Hematopoietic multipotent progenitor cell treated with erythropoietin and hydrocortisone succinate and interleukin-3 and kit ligand, for 8 days (in vitro differentiated cells): Measurements from ENCODE around the gene NRTN.

Experiments used
- DNase-seq: peaks from one replicate; pipeline ENCODE4 v3.0.0-alpha.2; 2015

NRTN gene

GRCh38 chr19:5790559-5791520 lies 14.0 kb upstream of the NRTN start, which contains the start of gene DUS3L:
TSS of gene DUS3L (minus strand) at chr19:5791163. CDS start at chr19:5791141, 22 bp downstream.
- peak; percentile 98 for DNase-seq

DNA sequence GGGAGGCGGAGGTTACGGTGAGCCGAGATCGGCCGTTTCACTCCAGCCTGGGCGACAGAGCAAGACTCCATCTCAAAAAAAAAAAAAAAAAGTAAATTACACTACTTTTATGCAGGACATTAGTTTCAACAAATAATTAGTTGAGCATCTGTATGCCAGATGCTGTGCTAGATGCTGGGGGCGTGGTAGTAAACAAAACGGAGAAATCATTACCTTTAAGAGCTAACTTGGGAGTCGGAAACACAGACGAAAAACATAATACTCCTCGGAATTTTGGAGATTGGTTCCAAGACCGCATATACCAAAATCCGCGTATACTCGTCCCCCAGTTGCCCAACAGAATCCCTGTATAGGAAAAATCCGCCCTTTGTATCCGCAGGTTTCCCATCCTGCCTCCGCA lies 12.6 kb upstream of the NRTN start:
- DNase-seq, result no peak

- DNase-seq, result no peak
Observed at GRCh38 chr19:5793188-5793587, 11.7 kb upstream of the NRTN start.

GRCh38 chr19:5795382-5795919 lies 9.4 kb upstream of the NRTN start:
- no peak for DNase-seq

GRCh38 chr19:5798244-5798643 lies 6.6 kb upstream of the NRTN start:
- DNase-seq, result no peak

DNA sequence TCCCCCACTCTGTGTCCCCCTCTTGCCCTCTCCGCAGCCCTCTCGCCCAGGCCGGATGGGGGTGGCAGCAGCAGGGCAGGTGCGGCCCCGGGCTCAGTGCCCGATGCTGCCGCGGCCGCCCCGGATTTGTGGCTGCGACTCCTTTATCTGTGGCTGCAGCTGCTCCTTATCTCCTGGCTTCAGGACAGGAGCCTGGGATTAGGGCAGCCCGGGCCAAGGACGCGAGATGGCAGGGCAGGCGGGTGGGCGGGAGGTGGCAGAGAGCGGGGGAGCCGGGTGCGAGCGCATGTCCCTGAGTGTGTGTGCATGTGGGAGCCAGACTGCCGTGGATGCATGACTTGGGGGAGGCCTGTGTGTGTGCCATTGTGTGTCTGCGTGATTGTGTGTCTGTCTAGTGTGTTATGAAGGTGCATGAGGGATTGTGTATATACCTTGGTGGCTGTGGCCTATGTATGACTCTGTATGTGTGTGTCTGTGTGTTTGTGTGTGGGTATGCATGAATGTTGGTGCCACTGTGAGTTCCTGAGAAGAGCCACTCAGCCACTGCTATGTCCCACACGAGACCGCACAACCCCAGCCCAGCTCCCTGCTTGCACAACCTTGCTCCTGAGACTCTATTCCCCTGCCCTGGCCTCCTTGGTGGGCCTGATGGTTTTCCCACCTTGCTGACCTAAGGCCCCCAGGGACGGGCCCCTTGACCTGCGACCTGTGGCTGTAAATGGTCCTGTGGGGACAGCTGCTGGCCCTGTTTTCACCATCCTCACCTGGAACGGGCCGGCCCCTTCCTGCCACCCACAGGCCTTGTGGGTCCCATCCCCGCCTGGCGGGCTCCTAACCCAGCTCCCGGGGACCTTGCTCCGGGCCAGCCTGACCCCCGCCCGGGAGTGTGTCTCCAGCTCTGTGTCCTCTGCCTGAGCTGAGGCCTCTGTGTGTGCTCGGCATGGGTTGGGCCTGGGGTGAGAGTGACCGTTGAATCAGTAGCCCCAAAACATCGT lies 5.3 kb upstream of the NRTN start:
- peak; percentile 98 for DNase-seq

DNA sequence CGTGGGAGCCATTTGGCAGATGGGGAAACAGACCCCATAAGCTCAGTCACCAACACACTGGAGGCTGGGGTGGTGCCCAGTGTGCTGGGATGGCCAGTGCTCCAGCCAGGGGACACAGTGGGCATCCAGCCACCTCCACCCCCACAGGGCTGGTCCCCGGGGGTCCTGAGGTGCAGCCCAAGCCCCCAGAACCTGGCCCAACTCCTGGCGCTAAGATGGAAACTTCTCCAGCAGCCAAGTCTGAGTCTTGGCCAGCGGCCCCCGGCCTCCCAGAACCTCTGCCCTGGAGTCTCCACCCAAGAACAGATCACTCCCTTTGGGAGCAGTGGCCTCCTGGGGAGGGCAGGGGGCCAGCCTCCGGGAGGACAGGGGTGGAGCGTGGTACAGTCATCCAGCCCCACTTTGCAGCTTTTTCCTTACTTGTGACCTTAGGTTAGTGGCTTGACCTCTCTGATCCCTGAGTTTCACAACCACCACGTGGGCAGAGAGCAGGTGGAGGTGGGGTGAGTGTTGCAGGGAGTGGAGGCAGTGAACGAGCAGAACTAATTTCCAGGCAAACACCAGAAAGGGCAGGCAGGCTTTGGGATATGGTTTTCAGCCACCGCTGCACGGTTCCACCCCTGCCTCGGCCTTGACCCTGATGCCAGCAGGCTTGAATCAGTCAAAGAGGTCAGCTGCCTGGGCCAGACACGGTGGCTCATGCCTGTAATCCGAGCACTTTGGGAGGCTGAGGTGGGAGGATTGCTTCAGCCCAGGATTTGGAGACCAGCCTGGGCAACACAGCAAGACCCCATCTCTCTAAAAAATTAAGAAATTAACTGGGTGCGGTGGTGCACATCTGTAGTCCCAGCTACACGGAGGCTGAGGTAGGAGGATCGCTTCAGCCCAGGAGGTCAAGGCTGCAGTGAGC lies 4.3 kb upstream of the NRTN start:
- DNase-seq, result no peak

GRCh38 chr19:5801796-5802619 lies 2.9 kb upstream of the NRTN start:
- DNase-seq, result peak; percentile 79

GRCh38 chr19:5803441-5803751 lies 1.5 kb upstream of the NRTN start:
- DNase-seq, result no peak

GRCh38 chr19:5803752-5804515 lies 933 bp upstream of the NRTN start:
- DNase-seq, result peak; percentile 89

GRCh38 chr19:5805462-5806132 lies 730 bp downstream of the NRTN start:
- peak; percentile 54 for DNase-seq

DNA sequence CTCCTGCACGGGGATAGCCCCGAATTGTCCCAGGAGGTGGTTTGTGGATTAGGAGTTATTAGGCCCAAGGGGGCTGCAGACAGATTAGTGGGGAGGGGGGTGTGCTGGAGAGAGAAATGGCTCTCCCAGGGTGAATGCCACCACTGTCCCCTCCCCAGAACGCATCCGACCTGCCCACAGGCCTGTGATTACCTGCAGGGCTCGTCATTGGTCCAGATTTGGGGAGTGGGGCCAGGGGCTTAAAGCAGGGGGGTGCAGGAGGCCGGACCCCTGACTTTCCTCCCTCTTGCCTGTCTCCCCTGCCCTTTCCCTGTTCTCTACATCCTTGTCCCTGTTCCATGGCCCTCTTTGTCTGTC lies 1.2 kb downstream of the NRTN start:
- no peak for DNase-seq

- no peak for DNase-seq
Observed at GRCh38 chr19:5806905-5807304, 2.0 kb downstream of the NRTN start.

GRCh38 chr19:5808120-5808816 lies 3.4 kb downstream of the NRTN start:
- no peak for DNase-seq

- DNase-seq, result no peak
Observed at GRCh38 chr19:5809053-5809452, 4.2 kb downstream of the NRTN start.

- DNase-seq, result no peak
Observed at GRCh38 chr19:5809469-5809868, 4.6 kb downstream of the NRTN start.

DNA sequence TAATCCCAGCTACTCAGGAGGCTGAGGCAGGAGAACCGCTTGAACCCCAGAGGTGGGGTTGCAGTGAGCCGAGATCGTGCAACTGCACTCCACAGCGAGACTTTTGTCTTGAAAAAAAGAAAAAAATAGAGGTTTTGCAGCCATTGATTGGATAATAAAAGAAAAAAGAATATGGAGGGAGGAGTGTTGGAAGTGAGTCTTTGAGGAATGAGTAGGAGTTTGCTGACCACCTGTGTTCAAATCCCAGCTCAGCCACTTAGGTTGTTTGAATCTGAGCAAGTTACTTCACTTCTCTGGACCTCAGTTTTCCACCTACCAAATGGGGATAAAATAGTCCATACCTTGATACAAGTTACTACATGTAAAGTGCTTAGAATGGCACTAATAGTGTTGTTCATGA lies 6.2 kb downstream of the NRTN start:
- no peak for DNase-seq

DNA sequence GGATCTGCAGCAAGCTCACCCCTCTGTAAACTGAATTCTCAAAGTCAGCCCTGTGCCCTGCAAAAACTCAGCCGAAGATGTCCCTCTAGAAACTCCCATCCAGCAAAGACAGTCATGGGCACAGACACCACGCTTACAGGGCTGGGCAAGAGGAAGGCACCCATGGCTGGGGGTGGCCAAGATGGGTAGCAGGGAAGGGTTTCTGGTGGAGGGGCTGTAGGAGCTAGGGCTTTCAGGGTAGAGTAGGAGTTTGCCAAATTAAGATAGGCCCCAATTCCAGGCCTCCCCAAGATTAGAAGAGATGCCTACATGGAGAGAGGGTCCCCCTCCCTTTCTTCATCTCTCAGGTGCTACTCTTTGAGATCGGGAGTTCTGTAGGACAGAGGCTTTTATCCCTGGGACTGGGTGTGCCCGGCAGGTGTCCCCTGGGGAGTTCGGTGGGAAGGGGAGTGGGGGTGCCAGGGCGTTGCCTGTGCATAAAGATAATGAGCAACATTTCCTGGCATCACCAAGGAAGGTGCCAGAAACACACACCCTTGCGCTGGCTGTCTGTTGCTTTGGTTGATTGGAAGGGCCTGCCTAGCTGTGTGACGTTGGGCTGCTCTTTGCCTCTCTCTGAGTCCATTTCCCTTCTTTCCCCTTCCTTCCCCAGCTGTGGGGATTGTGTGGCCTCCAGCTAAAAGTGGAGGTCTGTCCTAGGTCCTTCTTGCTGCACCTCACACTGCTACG lies 9.4 kb downstream of the NRTN start:
- no peak for DNase-seq

GRCh38 chr19:5814852-5815246 lies 10.0 kb downstream of the NRTN start:
- DNase-seq, result no peak
